Heart left ventricle (tissue), 16 donors: ENCODE results near the gene FBXO48. TPM values are rescaled to one million over a fixed set of nuclear protein-coding genes. Genes with fewer than 3 reads are reported as not detected.

Source experiments
- ATAC-seq, 4 donors: fragments of 200-7000 bp; cut with Tn5 transposase; one replicate each; pipeline ENCODE4 v1.9.1; 2020 to 2022; ENCODE audit warnings: moderate library complexity in 4 of 4, mild to moderate bottlenecking in 3 of 4, moderate number of reproducible peaks in 1 of 4
- DNase-seq, 5 donors: peaks; one replicate each; pipeline ENCODE4 v3.0.0-alpha.2; 2020
- H3K27ac ChIP-seq, 12 donors: fragments of 200-600 bp; sonication (generic) in 4 of 12; one replicate each; pipeline versions ENCODE4 v1.5.0 to v1.8.0; 2016 to 2022; ENCODE audit warnings: mild to moderate bottlenecking in 2 of 12
- H3K27me3 ChIP-seq, 9 donors: fragments of 200-600 bp; sonication (generic) in 2 of 9; one replicate each; pipeline versions ENCODE4 v1.5.1 to v1.8.0; 2016 to 2022; ENCODE audit warnings: mild to moderate bottlenecking in 3 of 9
- H3K36me3 ChIP-seq, 9 donors: fragments of 200-600 bp; sonication (generic) in 2 of 9; one replicate each; pipeline versions ENCODE4 v1.5.0 to v1.8.0; 2018 to 2022; ENCODE audit warnings: mild to moderate bottlenecking in 2 of 9
- H3K4me1 ChIP-seq, 12 donors: fragments of 200-600 bp; sonication (generic) in 4 of 12; one replicate each; pipeline versions ENCODE4 v1.5.0 to v1.8.0; 2016 to 2022; ENCODE audit warnings: mild to moderate bottlenecking in 3 of 12
- H3K4me3 ChIP-seq, 12 donors: fragments of 200-600 bp; sonication (generic) in 4 of 12; one replicate each; pipeline versions ENCODE4 v1.5.0 to v1.8.0; 2017 to 2022; ENCODE audit warnings: mild to moderate bottlenecking in 9 of 12, moderate library complexity in 4 of 12
- H3K9me3 ChIP-seq, 12 donors: fragments of 200-600 bp; sonication (generic) in 4 of 12; one replicate each; pipeline versions ENCODE4 v1.5.0 to v1.8.0; 2016 to 2022; ENCODE audit warnings: mild to moderate bottlenecking in 1 of 12
- CTCF ChIP-seq, 12 donors: fragments of 200-600 bp; sonication (generic) in 4 of 12; IDR thresholded peaks; one replicate each; pipeline versions ENCODE4 v1.5.0 to v1.8.0; 2018 to 2022; ENCODE audit warnings: antibody characterized with exemption in 12 of 12, mild to moderate bottlenecking in 5 of 12
- POLR2A ChIP-seq, 2 donors: fragments of 450-650 bp; IDR thresholded peaks; one replicate each; pipeline ENCODE4 v1.6.1; 2017; ENCODE audit warnings: antibody characterized with exemption in 2 of 2, mild to moderate bottlenecking in 2 of 2, moderate library complexity in 2 of 2
- WGBS, 4 donors: extraction: QIAGEN DNeasy Blood & Tissue Kit in 2 of 4; methylation state at CpG; one replicate each; pipeline versions ENCODE4 v1.1.5 to v1.1.7; 2013 to 2018; 5-methylcytosine and 5-hydroxymethylcytosine counted together
- intact Hi-C, 10 donors: fragments of 100-400 bp; cut with DNase I; formaldehyde crosslinking; loops; one replicate each; pipeline versions ENCODE4 v1.11.1 to v1.14.2; 2022
- polyA plus RNA-seq, 2 donors: library from polyadenylated mRNA; stranded (reverse); fragments of 200-250 nt; gene quantifications; one replicate each; pipeline ENCODE4 v1.2.3, GENCODE V29; 2013
- total RNA-seq, 9 donors: library from RNA; depleted of rRNA in 2 of 9; stranded (reverse); fragments of >200 nt in 2 of 9; fragmentation: NEBNext Ultra II Directional in 3 of 9; extraction: Animal tissue kit (Norgen Biotek cat#: 25700) in 3 of 9; gene quantifications; one replicate each; pipeline versions ENCODE4 v1.1.0 to v1.2.4, GENCODE V29; 2016 to 2023
- donor health status: ischemic (EF 13 %, LVEDD 7.1; RV severe dilation, severe dysfunction).
- donor health status: healthy with polysubstance abuse.
- donor health status: DM: no; HTN: yes; CAD: no.
- donor health status: DM: no; HTN: no; CAD: no.
- donor health status: ischemic (EF 25% LVEDD 6.9; RV normal size, moderate dysfunction).
- donor health status: ischemic (EF 25% LVEDD 5.7; RV mildly dilated, moderate dysfunction).
- donor health status: healthy.
- donor health status: DM: yes; HTN: yes; CAD: no.
- donor health status: ischemic (EF 35%, LVEDD 5.7; RV mildly dilated, moderate dysfunction).
- donor health status: nonischemic (EF 11% LVEDD 7.7; RV severe dilation, severe dysfunction).
- donor health status: DM: yes; HTN: yes; CAD: no.
- donor health status: PGD.
- donor health status: ischemic (EF 29% LVEDD 5.4; RV normal size, mild dysfunction).
- donor health status: nonischemic (EF 23%, LVEDD 6.1; RV moderate dilation, normal function).

Gene FBXO48
- total and polyA plus RNA-seq, 11 donors: 0.42 to 1.3 (median 1.1) TPM

- H3K4me1 ChIP-seq: peaks cover 0 to 7% (median 0%) of the 10 kb centered on the region in 12 donors
- TF ChIP-seq CTCF (IDR thresholded peaks at IDR 0.05): no peak
- no peak for TF ChIP-seq POLR2A (IDR thresholded peaks at IDR 0.05)
- WGBS, 4 donors: 37 to 70% (median 48%) methylated on average over 1 of the region's 1 CpG
- peaks cover 0 to 16% (median 0%) of the 10 kb centered on the region in 12 donors for H3K9me3 ChIP-seq
- no peak overlapping the region for H3K4me3 ChIP-seq
- no peaks in the 10 kb centered on the region for H3K27me3 ChIP-seq
- intact Hi-C loops: no loop called here
- peaks cover 0 to 4% (median 0%) of the 10 kb centered on the region in 9 donors for H3K36me3 ChIP-seq
- no peak overlapping the region for H3K27ac ChIP-seq
- no peak for DNase-seq
- ATAC-seq: no peak
Measured at GRCh38 chr2:68512966-68513365, 45.9 kb upstream of the FBXO48 start.

- 69 to 76% (median 70%) methylated on average over 3 of the region's 3 CpGs for WGBS, 4 donors
- no peak for ATAC-seq
- intact Hi-C loops: no loop called here
Measured at GRCh38 chr2:68512326-68512725, 45.2 kb upstream of the FBXO48 start.

GRCh38 chr2:68506170-68506569, 39.1 kb upstream of the FBXO48 start:
- H3K27me3 ChIP-seq: no peaks in the 10 kb centered on the region
- DNase-seq (no peak), ATAC-seq (no peak)
- no peaks in the 10 kb centered on the region for H3K4me1 ChIP-seq
- H3K4me3 ChIP-seq: no peak overlapping the region
- intact Hi-C loops: no loop called here
- H3K27ac ChIP-seq: no peak overlapping the region
- H3K36me3 ChIP-seq: peaks cover 0 to 5% (median 0%) of the 10 kb centered on the region in 9 donors
- TF ChIP-seq POLR2A (IDR thresholded peaks at IDR 0.05) (no peak), CTCF (IDR thresholded peaks at IDR 0.05) (no peak)
- peaks cover 0 to 5% (median 0%) of the 10 kb centered on the region in 12 donors for H3K9me3 ChIP-seq
- WGBS, 4 donors: 56 to 70% (median 58%) methylated on average over 3 of the region's 3 CpGs

More at GRCh38 chr2:68512326-68512725, 45.2 kb upstream of the FBXO48 start:
- no peak overlapping the region for H3K27ac ChIP-seq
- peaks cover 0 to 5% (median 0%) of the 10 kb centered on the region in 9 donors for H3K36me3 ChIP-seq
- no peaks in the 10 kb centered on the region for H3K27me3 ChIP-seq
- H3K4me3 ChIP-seq: no peak overlapping the region
- H3K4me1 ChIP-seq: peaks cover 0 to 7% (median 0%) of the 10 kb centered on the region in 12 donors
- no peak for DNase-seq
- H3K9me3 ChIP-seq: peaks cover 0 to 16% (median 0%) of the 10 kb centered on the region in 12 donors
- TF ChIP-seq CTCF (IDR thresholded peaks at IDR 0.05): no peak
- no peak for TF ChIP-seq POLR2A (IDR thresholded peaks at IDR 0.05)

- intact Hi-C loops: no loop called here
- H3K4me3 ChIP-seq: no peak overlapping the region
- no peaks in the 10 kb centered on the region for H3K27me3 ChIP-seq
- H3K4me1 ChIP-seq: no peaks in the 10 kb centered on the region
- WGBS, 4 donors: 96 to 100% (median 97%) methylated on average over 2 of the region's 2 CpGs
- H3K27ac ChIP-seq: no peak overlapping the region
- no peak for TF ChIP-seq POLR2A (IDR thresholded peaks at IDR 0.05)
- H3K36me3 ChIP-seq: peaks cover 0 to 5% (median 0%) of the 10 kb centered on the region in 9 donors
- ATAC-seq (no peak), DNase-seq (no peak)
- peaks cover 0 to 5% (median 0%) of the 10 kb centered on the region in 12 donors for H3K9me3 ChIP-seq
Measured at GRCh38 chr2:68505603-68506159, 38.6 kb upstream of the FBXO48 start.

- no peak for TF ChIP-seq POLR2A (IDR thresholded peaks at IDR 0.05)
- TF ChIP-seq CTCF (IDR thresholded peaks at IDR 0.05): no peak
- no peak overlapping the region for H3K4me3 ChIP-seq
- ATAC-seq (no peak), DNase-seq (no peak)
- 72 to 87% (median 78%) methylated on average over 5 of the region's 5 CpGs for WGBS, 4 donors
- no peaks in the 10 kb centered on the region for H3K4me1 ChIP-seq
- H3K27me3 ChIP-seq: no peaks in the 10 kb centered on the region
- no peak overlapping the region for H3K27ac ChIP-seq
- intact Hi-C loops: no loop called here
- H3K9me3 ChIP-seq: peaks cover 0 to 4% (median 0%) of the 10 kb centered on the region in 12 donors
- no peaks in the 10 kb centered on the region for H3K36me3 ChIP-seq
Measured at GRCh38 chr2:68501768-68502167, 34.7 kb upstream of the FBXO48 start.
